HuH-7 (cell line): ENCODE measurements around the gene APOBEC3F.
"Not testable (repeated sequence)": the region's sequence is repeated elsewhere in the genome, so short reads cannot be mapped to it uniquely, and the experiment has no call there.

ENCODE experiments used
- DNase-seq: peaks from one replicate; pipeline ENCODE4 v3.0.0; 2011; ENCODE audit warnings: low spot score

Gene APOBEC3F

DNA sequence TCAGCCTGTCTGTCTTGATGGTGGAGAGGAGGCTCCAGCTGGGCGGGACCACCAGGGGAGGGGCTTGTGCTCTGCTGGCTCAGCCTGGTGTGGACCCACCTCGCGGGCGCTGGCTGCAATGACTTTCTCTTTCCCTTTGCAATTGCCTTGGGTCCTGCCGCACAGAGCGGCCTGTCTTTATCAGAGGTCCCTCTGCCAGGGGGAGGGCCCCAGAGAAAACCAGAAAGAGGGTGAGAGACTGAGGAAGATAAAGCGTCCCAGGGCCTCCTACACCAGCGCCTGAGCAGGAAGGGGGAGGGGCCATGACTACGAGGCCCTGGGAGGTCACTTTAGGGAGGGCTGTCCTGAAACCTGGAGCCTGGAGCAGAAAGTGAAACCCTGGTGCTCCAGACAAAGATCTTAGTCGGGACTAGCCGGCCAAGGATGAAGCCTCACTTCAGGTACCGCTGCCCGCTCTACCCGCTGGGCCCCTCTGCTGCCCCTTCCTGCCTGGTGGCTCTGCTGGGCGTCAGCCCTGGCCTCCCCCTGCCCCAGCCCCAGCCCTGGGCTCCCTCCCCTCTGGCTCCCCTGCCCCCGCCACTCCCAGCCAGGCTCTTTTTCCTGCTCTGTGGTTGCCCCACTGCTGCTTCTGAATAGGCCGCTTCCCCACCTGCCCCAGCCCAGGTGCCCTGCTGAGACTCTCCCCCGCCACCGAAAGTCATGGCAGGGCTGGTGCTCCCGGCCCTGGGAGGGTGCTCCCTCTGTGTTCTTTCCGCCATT lies at the start of gene APOBEC3F:
Gene APOBEC3F (plus strand): TSS at position 327 of the 759 bp plus-strand sequence. CDS start 97 bp downstream, at position 424.
- DNase-seq = not testable (repeated sequence)

DNA sequence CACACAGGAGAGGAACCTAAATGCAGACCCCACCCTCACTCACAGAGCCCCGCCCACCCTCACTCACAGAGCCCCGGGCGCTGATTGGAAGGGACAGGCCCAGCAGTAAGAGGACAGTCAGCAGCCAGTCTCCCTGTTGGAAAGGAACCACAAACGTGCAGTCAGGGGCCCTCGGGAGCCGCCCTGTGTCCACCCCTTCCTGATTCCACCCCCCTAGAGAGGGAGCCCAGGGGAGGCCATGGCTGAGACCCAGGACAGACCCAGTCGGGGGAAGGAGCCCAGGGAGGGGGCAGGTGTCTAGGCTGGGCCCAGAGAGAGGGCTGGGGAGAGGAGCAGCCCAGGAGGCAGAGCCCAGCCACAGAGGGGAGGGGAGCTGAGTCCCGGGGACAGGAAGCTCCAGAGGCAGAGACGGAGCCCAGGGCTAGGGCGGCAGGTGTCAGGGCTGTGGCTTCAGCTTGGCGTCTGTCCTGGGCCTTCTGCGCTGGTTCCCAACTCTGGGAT lies 47.7 kb upstream of the APOBEC3F start:
- DNase-seq = not testable (repeated sequence)

DNA sequence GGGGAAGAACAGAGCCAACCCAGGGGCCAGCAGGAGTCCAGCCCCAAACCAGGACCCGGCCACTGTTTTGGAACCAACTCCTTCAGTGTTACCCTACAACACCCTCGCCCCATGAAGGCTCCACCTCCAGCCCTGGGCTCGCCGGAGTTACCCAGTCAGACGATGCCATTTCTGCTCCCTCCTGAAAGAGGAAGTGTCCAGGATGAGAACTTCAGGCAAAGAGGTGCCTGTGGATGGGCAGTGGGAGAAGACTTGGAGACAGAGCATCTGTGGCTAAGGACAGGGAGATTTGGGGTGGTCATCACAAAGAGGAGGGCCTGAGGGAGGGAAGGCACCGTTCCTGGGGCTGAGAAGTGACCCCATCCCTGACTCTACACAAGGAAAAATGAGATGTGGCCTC lies 44.6 kb upstream of the APOBEC3F start:
- DNase-seq = no peak

DNA sequence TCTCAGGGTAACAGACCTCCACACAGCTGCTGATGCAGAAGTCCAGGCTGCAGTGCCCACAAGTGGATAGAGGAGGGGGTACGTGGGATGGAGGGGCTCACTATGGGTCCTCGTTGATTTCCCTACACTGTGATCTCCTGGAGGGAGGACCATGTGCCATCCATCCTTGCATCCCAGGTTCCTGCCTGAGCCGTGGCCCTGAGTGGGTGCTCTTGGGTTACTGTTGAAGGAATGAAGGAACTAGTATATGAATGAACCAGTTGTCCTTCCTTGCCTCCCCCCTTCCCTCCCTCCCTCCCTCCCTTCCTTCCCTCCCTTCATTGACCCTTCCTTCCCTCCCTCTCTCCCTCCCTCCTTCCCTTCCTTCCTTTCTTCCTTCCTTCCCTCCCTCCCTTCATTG lies 43.1 kb upstream of the APOBEC3F start:
- no peak for DNase-seq

DNA sequence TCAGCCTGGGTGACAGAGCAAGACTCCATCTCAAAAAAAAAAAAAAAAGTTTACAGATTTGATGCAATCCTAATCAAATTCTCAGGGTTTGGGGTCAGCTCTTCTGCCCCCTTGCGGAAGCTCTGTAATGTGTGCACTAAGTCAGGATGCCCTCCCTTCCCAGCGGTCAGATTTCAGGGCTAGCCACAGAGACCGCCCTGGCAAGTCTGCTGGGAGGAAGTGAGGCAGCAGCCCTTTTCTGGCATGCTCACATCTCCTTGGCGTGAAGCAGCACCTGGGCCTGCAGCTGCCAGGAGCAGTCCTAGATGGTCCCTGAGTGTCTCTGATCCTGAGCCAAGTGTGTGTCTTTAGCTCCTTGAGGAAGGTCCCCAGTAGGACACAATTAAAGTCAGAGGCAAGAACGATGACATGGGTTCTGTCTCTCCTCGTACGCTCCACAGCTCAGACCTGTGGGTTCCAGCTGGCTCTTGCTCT lies 37.5 kb upstream of the APOBEC3F start:
- DNase-seq = peak; percentile 86

DNA sequence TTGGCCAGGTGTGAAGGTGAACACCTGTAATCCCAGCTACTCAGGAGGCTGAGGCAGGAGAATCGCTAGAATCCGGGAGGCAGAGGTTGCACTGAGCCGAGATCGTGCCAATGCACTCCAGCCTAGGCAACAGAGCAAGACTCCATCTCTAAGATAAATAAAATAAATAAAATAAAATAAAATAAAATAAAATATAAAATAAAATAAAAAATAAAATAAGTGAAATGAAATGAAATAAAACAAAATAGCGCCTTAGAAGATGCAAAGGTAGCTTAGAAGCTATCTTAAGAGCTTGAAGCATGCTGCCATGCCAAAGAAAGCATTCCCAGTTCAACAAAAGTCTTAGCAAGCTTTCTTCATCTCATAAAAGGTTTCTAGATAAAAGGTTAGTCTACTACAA lies 33.5 kb upstream of the APOBEC3F start:
- no peak for DNase-seq

DNA sequence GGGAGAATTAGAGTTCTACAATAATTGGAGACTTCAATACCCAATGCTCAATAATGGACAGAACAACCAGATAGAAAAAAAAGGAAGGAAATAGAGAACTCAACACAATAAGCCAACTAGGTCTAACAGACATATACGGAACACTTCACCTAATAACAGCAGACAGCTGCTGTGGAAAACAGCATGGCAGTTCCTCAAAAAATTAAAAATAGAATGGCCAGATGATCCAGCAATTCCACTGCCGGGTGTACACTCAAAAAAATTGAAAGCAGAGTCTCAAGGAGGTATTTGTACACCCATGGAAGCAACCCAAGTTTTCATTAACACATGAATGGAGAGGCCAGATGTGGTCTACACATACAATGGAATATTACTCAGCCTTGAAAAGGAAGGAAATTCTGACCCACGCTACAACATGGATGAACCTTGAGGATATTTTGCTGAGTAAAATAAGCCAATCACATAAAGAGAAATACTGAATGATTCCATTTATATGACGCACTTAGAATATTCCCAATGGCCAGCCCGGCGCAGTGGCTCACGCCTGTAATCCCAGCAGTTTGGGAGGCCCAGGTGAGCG lies 32.3 kb upstream of the APOBEC3F start:
- DNase-seq = not testable (repeated sequence)

DNA sequence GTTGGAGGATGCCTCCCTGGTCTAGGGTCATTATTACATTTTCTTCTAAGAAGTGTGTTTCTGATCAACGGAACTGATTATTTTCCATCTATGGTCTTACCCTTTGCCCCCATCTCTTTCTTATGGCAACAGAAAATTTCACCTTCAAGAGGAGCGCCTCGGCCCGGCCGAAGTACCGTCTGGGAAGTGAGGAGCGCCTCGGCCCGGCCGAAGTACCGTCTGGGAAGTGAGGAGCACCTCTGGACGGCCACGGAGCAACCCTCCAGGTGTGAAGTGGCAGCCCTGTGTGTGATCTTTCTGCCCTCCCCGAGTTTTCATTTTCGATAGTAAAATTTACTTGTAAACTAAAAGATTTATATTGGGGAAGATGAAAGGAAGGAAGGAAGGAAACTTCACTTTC lies 29.7 kb upstream of the APOBEC3F start:
- DNase-seq = no peak

DNA sequence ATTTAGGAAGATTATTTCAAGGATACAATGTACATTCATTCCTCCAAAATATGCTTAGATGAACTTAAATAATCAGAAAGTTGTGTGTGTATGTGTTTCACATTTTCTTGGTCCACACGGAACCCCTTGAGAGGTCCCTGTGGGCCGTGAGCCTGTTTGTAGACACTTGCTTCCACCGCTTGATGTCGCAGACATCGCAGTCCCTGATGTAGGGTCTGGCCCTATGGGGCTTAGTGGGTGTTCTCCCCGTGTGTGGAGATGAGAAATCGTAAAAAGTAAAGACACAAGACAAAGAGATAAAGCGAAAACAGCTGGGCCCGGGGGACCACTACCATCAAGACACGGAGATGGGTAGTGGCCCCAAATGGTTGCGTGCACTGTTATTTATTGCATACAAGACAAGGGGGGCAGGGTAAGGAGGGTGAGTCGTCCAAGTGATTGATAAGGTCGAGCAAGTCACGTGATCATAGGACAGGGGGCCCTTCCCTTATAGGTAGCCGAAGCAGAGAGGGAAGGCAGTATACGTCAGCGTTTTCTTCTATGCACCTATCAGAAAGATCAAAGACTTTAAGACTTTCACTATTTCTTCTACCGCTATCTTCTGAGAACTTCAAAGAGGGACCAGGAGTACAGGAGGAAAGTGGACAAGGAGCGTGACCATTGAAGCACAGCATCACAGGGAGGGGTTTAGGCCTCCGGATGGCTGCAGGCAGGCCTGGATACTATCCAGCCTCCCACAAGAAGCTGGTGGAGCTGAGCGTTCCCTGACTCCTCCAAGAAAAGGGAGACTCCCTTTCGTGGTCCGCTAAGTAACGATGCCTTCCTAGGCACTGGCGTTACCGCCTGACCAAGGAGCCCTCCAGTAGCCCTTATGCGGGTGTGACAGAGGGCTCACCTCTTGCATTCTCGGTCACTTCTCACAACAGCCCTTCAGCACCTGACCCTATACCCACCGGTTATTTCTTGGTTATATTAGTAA lies 27.8 kb upstream of the APOBEC3F start:
- no peak for DNase-seq

DNA sequence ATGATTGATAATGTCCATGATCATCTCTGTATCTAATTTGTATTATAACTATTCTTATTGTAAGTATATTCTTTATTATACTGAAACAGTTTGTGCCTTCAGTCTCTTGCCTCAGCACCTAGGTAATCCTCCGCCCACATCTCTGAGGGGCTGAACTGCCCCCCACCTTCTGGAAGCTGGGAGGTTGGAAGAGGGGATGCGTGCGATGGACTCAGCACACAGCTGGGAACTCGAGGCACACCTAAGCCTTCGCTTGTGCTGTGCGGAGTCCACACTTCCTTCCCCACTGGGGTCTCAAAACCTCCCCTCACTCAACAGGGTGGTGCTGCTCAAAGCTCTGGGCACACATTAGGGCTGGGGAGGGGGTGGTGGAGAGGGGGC lies 27.1 kb upstream of the APOBEC3F start:
- not testable (repeated sequence) for DNase-seq

DNA sequence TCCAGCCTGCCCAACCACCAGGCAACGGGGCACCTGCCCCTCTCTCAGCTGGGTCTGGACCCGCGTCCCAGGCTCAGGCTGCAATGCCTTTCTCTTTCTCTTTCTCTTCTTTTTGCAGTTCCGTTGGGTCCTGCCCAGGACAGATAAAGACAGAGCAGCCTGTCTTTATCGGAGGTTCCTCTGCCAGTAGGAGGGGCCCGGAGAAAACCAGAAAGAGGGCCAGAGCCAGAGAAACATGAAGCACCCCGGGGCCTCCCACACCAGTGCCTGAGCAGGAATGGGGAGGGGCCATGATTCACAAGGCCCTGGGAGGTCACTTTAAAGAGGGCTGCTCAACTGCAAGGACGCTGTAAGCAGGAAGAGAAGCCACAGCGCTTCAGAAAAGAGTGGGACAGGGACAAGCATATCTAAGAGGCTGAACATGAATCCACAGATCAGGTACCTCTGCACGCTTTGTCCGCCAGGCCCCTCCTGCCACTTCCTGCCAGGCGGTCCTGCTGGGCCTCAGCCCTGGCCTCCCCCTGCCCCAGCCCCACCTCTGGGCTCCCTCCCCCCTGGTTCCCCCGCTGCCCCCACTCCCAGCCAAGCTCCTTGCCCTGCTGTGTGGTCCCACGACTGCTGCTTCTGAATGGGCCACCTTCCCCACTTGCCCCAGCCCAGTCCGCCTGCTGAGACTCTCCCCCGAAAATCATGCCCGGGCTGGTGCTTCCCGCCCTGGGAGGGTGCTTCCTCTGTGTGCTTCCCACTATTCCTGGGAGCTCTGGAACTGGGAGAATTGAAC lies 26.5 kb upstream of the APOBEC3F start, which contains the start of gene APOBEC3C:
Gene APOBEC3C (plus strand): TSS at position 316 of the 781 bp plus-strand sequence. CDS start 106 bp downstream, at position 422.
- DNase-seq = peak; percentile 31

DNA sequence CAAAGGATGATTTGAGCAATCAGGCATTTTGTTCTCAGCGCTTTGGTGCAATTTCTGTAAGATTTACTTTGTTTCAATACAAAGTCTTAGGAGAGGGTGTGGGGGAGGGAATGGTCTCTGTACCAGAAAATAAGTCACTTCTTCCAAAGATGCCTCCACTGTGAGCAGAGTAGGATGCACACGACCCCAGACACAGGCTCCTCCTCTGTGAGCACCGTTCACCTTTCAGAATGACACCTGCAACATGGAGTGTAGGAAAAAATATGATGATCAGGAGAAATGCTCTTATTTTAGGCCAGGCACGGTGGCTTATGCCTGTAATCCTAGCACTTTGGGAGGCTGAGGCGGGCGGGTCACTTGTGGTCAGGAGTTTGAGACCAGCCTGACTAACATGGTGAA lies 25.9 kb upstream of the APOBEC3F start:
- not testable (repeated sequence) for DNase-seq

DNA sequence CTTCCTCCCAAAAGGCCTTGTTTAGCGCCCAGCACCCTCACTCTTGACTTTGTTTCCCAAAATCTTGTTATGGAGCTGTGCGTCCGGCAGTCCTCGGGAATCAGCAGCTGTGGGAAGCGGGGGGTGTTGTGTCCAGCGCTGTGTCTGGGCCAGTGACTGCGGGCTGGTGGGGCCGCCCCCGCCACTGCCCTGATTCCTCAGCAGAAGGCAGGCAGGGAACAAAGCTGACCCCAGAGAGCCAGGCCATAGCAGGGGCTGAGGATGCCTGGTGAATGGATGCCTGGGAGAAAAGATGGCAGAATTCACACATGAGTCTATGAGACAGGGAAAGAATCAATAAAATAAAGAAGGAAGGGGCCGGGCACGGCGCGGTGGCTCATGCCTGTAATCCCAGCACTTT lies 24.1 kb upstream of the APOBEC3F start:
- DNase-seq = no peak

DNA sequence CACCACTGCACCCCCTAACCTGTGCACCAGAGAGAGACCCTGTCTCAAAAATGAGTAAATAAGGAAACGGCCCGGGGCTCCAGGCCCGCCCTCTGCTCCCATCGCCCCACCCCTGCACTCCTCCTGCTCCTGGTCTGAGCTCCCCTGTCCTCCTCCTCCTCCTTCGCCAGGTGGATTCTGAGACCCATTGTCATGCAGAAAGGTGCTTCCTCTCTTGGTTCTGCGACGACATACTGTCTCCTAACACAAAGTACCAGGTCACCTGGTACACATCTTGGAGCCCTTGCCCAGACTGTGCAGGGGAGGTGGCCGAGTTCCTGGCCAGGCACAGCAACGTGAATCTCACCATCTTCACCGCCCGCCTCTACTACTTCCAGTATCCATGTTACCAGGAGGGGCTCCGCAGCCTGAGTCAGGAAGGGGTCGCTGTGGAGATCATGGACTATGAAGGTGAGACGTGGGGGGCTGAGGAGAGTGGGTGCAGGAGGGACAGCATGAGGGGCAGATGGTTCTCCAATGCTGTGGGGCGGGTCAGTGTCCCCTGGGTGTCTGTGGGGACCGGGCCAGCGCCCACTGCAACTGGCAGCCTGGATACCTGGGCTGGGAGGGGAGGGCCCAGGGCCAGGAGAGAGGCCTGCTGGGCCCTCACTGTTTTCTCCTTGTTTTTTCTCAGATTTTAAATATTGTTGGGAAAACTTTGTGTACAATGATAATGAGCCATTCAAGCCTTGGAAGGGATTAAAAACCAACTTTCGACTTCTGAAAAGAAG lies 22.9 kb upstream of the APOBEC3F start:
- DNase-seq = no peak

DNA sequence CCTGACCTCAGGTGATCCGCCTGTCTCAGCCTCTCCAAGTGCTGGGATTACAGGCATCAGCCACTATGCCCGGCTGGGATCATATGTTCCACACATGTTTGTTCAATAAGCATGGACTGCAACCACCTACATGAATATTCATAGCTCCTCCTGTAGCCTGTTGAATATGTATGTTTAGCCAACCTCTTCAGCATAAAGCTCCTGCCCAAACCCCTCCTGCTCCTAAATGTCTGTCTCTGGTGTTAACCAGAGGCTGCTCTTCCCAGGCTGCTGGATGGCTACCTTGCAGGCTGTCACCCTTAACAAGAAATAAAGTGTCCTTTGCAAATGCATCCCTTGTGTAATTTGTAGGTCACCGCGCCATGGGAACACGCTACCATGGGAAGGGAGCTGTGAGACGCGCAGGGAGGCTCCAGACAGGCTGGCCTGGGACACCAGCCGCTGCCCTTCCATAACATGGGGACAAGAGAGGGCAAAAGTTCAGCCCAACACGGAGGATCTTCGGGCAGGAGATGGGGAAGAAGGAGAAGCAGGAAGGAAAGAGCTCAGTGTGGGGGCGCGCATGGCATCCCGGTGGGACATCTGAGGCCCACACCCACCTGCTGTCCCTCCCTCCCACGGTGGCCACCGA lies 20.5 kb upstream of the APOBEC3F start:
- DNase-seq = not testable (repeated sequence)

DNA sequence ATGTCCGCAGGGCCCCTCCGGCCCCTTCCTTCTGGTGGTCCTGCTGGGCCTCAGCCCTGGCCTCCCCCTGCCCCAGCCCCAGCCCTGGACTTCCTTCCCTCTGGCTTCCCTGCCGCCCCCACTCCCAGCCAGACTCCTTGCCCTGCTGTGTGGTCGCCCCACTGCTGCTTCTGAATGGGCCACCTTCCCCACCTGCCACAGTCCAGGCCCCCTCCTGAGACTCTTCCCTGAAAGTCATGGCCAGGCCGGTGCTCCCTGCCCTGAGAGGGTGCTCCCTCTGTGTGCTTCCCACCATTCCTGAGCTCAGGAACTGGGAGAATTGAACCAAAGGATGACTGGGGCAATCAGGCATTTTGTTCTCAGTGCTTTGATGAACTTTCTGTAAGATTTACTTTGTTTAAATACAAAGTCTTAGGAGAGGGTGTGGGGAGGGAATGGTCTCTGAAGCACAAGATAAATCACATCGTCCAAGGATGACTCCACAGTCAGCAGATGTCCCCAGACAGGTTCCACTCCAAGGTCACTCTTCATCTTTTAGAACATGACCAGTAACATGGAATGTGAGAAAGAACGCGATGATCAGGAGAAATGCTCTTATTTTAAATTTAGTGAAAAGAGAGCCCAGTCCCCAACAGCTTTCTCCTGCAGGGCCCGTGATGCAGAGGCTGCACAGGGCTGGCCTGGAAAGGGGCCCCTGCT lies 19.0 kb upstream of the APOBEC3F start:
- no peak for DNase-seq

DNA sequence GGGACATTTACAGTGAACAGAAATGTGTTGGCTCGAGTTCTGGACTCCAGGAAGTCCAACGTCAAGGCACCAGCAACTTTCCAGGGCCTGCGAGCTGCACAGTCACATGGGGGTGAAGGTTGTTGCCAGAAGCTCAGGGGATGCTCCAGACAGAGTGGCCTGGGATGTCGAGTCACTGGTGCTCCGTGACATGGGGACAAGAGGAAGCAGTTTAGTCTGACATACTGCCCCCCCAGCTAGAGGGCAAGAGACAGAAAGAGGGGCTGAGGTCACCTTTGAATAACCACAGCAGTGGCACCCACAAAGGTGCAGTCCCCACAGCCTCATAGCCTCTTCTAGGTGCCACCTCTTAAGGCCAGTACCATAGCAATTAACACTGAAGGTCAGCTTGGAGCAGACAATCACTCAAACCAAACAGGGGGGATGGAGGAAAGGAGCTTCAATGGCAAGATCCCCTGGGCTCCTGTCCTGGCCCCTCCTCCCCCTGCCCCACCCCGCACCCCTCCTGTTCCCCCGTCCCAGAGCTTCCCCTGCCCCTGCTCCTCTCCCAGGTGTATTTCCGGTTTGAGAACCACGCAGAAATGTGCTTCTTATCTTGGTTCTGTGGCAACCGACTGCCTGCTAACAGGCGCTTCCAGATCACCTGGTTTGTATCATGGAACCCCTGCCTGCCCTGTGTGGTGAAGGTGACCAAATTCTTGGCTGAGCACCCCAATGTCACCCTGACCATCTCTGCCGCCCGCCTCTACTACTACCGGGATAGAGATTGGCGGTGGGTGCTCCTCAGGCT lies 15.9 kb upstream of the APOBEC3F start:
- DNase-seq = no peak

DNA sequence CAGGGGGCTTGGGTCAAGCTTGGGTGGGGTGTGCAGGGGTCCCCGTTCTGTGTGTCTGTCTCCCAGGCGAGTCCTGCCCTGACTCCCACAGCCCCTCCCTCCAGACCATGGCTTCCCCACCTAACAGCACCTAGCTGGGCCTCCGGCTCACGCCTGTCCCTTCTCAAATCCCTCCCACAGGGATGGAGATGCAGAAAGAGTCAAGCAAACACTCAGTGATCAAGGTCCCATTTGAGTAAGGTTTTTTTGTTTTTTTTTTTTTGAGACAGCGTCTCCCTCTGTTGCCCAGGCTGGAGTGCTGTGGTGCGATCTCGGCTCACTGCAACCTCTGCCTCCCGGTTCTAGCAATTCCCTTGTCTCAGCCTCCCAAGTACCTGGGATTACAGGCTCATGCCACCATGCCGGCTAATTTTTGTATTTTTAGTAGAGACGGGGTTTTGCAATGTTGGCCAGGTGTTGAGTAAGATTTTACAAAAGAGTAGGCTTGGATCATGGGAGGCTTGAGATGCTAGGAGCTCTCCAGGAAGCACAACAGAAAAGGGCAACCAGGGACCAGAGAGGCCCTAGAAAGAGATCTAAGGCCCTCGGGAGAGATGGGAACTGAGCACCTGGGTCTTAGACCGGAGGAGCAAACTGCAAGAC lies 14.0 kb upstream of the APOBEC3F start:
- DNase-seq = peak; percentile 52
